Left lung (tissue), 10 donors: ENCODE data around the gene ABCA6. TPM values are rescaled to one million over a fixed set of nuclear protein-coding genes. Genes with fewer than 3 reads are reported as not detected.
"Not testable (repeated sequence)": the region's sequence is repeated elsewhere in the genome, so short reads cannot be mapped to it uniquely, and the experiment has no call there.

Experiments used
- ATAC-seq: fragments of 200-7000 bp; cut with Tn5 transposase; one replicate; pipeline ENCODE4 v1.9.1; 2020; ENCODE audit warnings: moderate library complexity
- DNase-seq, 4 donors: peaks; one replicate each; pipeline ENCODE4 v3.0.0-alpha.2; 2013 to 2020
- H3K27ac ChIP-seq, 2 donors: fragments of 200-600 bp; sonication (generic) in 1 of 2; one replicate each; pipeline versions ENCODE4 v1.5.0 to v1.8.0; 2020 to 2021
- H3K27me3 ChIP-seq, 2 donors: fragments of 200-600 bp; sonication (generic) in 1 of 2; one replicate each; pipeline versions ENCODE4 v1.5.0 to v1.8.0; 2020 to 2021
- H3K36me3 ChIP-seq, 2 donors: fragments of 200-600 bp; sonication (generic) in 1 of 2; one replicate each; pipeline versions ENCODE4 v1.5.0 to v1.8.0; 2020 to 2021
- H3K4me1 ChIP-seq, 2 donors: fragments of 200-600 bp; one replicate each; pipeline ENCODE4 v1.8.0; 2021
- H3K4me3 ChIP-seq, 2 donors: fragments of 200-600 bp; sonication (generic) in 1 of 2; one replicate each; pipeline versions ENCODE4 v1.5.0 to v1.8.0; 2020 to 2021; ENCODE audit warnings: mild to moderate bottlenecking in 1 of 2
- H3K9me3 ChIP-seq, 2 donors: fragments of 200-600 bp; sonication (generic) in 1 of 2; one replicate each; pipeline versions ENCODE4 v1.5.0 to v1.8.0; 2020 to 2021
- intact Hi-C, 2 donors: fragments of 100-400 bp; cut with DNase I; formaldehyde crosslinking; loops; one replicate each; pipeline versions ENCODE4 v1.11.2 to v1.14.2; 2022
- polyA plus RNA-seq, 6 donors: library from polyadenylated mRNA; unstranded; fragments of 120-200 nt; gene quantifications; one replicate each; pipeline ENCODE4 v1.2.1, GENCODE V29; 2013; ENCODE audit not compliant: insufficient read length in 6 of 6
- total RNA-seq, 2 donors: library from RNA; stranded (reverse); fragmentation: NEBNext Ultra II Directional; extraction: Animal tissue kit (Norgen Biotek cat#: 25700); gene quantifications; one replicate each; pipeline ENCODE4 v1.2.1, GENCODE V29; 2021
- TF ChIP-seq, protein P1 (sequence below), 2 donors: fragments of 200-600 bp; sonication (generic) in 1 of 2; IDR thresholded peaks; one replicate each; pipeline versions ENCODE4 v1.5.0 to v1.8.0; 2021; ENCODE audit warnings: antibody characterized with exemption in 2 of 2
- donor health status: DM: no; HTN: yes; CAD: no.
- donor health status: DM: no; HTN: no; CAD: no.

The ABCA6 gene
- total and polyA plus RNA-seq, 8 donors: 12.4 to 60.7 (median 32.8) TPM

GRCh38 chr17:69170377-69170776 lies 28.7 kb upstream of the ABCA6 start:
- Histone ChIP-seq H3K27ac (no peak overlapping the region), H3K9me3 (no peaks in the 10 kb centered on the region), H3K27me3 (no peaks in the 10 kb centered on the region), H3K36me3 (no peaks in the 10 kb centered on the region), H3K4me3 (no peak overlapping the region), H3K4me1 (no peaks in the 10 kb centered on the region)
- TF ChIP-seq, protein P1, sequence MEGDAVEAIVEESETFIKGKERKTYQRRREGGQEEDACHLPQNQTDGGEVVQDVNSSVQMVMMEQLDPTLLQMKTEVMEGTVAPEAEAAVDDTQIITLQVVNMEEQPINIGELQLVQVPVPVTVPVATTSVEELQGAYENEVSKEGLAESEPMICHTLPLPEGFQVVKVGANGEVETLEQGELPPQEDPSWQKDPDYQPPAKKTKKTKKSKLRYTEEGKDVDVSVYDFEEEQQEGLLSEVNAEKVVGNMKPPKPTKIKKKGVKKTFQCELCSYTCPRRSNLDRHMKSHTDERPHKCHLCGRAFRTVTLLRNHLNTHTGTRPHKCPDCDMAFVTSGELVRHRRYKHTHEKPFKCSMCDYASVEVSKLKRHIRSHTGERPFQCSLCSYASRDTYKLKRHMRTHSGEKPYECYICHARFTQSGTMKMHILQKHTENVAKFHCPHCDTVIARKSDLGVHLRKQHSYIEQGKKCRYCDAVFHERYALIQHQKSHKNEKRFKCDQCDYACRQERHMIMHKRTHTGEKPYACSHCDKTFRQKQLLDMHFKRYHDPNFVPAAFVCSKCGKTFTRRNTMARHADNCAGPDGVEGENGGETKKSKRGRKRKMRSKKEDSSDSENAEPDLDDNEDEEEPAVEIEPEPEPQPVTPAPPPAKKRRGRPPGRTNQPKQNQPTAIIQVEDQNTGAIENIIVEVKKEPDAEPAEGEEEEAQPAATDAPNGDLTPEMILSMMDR (IDR thresholded peaks at IDR 0.05): no peak
- DNase-seq (no peak), ATAC-seq (no peak)
- intact Hi-C loops: no loop called here

- H3K27me3 ChIP-seq, H3K4me1 ChIP-seq, DNase-seq, intact Hi-C loops, ATAC-seq, H3K27ac ChIP-seq, H3K9me3 ChIP-seq, H3K4me3 ChIP-seq, H3K36me3 ChIP-seq: not testable (repeated sequence)
These were observed 26.9 kb upstream of the ABCA6 start for GRCh38 chr17:69168642-69169041.

- intact Hi-C loops: no loop called here
- TF ChIP-seq, protein P1 (IDR thresholded peaks at IDR 0.05): no peak
- Histone ChIP-seq H3K27me3 (no peaks in the 10 kb centered on the region), H3K9me3 (no peaks in the 10 kb centered on the region), H3K4me1 (no peaks in the 10 kb centered on the region), H3K27ac (no peak overlapping the region), H3K36me3 (no peaks in the 10 kb centered on the region), H3K4me3 (no peak overlapping the region)
- DNase-seq: no peak
- ATAC-seq: no peak
These were observed 25.3 kb upstream of the ABCA6 start for GRCh38 chr17:69166957-69167356.

DNA sequence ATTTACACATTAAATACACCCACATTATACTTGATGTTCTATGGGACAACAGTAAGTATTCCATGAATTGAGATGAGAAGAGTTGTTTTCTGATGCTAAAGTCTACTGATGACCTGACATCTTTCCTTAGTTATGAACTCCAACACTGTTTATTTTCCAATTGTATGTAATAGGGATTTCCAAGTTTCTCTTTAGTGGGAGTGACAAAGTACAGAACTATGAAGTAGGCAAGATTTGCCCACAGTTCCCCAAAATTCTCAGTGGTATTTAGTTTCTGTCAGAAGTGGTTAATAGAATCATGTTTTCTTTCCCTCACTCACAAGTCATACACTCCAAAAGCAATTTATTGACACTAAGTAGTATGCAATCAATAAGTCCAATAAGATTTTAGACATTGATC lies 22.5 kb upstream of the ABCA6 start:
- H3K9me3 ChIP-seq: no peaks in the 10 kb centered on the region
- H3K27ac ChIP-seq: no peak overlapping the region
- H3K4me3 ChIP-seq: no peak overlapping the region
- H3K27me3 ChIP-seq: no peaks in the 10 kb centered on the region
- no peaks in the 10 kb centered on the region for H3K36me3 ChIP-seq
- no peaks in the 10 kb centered on the region for H3K4me1 ChIP-seq
- intact Hi-C loops: no loop called here
- ATAC-seq: no peak
- TF ChIP-seq, protein P1 (IDR thresholded peaks at IDR 0.05): no peak
- DNase-seq: no peak

DNA sequence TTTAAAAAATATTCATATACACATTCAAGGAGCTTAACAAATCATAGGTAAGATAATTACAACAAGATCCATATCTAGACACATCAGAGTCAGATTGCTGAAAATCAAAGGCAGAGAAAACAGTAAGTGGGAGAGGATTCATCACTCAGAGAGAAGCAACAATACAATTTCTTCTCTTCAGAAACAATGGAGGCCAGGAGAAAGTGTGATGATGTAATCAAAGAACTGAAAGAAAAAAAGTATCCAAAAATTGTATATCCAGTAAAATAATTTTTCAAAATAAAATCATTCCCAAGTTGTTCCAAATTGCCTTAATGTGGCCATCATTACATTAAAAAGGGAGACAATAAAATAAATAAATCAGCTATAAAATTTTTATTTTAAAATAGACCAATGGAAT lies 17.7 kb upstream of the ABCA6 start:
- no peak overlapping the region for H3K4me3 ChIP-seq
- no peaks in the 10 kb centered on the region for H3K4me1 ChIP-seq
- no peak overlapping the region for H3K27ac ChIP-seq
- no peaks in the 10 kb centered on the region for H3K27me3 ChIP-seq
- H3K9me3 ChIP-seq: no peaks in the 10 kb centered on the region
- ATAC-seq: no peak
- intact Hi-C loops: no loop called here
- no peak for DNase-seq
- H3K36me3 ChIP-seq: no peaks in the 10 kb centered on the region
- TF ChIP-seq, protein P1 (IDR thresholded peaks at IDR 0.05): no peak

DNA sequence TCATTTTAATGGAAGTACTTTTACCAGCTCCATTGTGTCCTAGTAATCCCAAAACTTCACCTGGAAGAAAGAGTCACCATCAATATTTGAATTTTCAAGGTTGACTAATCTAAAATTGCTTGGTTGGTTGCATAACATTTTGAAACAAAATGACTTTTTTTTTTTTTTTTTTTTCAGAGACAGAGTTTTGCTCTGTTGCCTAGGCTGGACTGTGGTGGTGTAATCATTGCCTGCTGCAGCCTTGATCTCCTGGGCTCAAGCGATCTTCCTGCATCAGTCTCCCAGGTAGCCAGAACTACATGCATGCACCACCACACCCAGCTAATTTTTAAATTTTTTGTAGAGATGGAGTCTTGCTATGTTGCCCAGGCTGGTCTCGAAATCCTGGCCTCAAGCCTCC lies 12.6 kb upstream of the ABCA6 start:
- Histone ChIP-seq H3K4me3 (no peak overlapping the region), H3K36me3 (no peaks in the 10 kb centered on the region), H3K4me1 (no peaks in the 10 kb centered on the region), H3K27me3 (no peaks in the 10 kb centered on the region), H3K9me3 (no peaks in the 10 kb centered on the region), H3K27ac (no peak overlapping the region)
- DNase-seq (no peak), ATAC-seq (no peak)
- intact Hi-C loops: no loop called here
- TF ChIP-seq, protein P1 (IDR thresholded peaks at IDR 0.05): no peak
